ENCODE results near the gene KDM8. TPM values are rescaled to one million over a fixed set of nuclear protein-coding genes. Genes with fewer than 3 reads are reported as not detected.
A peak's percentile ranks its signal among the peaks of the same experiment; 100 is the strongest.

KDM8 gene
- total RNA-seq, 1 donor = 6.2 TPM

DNA sequence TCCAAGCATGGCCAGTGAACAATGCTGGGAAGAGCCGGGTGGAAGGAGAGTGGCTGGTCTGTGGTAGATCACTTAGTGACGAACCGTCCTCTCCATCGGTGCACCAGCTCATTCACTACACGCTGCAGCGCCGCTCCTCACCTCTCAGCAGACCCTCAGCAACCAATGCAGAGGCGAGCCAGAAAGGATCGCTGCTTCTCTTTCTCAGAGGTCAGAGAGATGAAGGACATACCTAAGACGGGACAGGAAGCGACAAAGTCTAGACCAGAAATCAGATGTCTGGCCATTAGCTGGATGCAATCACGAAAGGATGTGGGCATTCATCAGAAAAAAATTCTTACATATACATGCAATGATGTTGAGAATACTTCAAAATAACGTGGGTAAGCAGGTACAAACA is 38.3 kb downstream of the KDM8 start:
- DNase-seq (ENCODE audit: insufficient read length, low spot score, missing footprints) = no peak
- no peak overlapping the region for H3K4me2 ChIP-seq (ENCODE audit: insufficient read depth, low read length)
- TF ChIP-seq, protein P1, sequence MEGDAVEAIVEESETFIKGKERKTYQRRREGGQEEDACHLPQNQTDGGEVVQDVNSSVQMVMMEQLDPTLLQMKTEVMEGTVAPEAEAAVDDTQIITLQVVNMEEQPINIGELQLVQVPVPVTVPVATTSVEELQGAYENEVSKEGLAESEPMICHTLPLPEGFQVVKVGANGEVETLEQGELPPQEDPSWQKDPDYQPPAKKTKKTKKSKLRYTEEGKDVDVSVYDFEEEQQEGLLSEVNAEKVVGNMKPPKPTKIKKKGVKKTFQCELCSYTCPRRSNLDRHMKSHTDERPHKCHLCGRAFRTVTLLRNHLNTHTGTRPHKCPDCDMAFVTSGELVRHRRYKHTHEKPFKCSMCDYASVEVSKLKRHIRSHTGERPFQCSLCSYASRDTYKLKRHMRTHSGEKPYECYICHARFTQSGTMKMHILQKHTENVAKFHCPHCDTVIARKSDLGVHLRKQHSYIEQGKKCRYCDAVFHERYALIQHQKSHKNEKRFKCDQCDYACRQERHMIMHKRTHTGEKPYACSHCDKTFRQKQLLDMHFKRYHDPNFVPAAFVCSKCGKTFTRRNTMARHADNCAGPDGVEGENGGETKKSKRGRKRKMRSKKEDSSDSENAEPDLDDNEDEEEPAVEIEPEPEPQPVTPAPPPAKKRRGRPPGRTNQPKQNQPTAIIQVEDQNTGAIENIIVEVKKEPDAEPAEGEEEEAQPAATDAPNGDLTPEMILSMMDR (IDR thresholded peaks at IDR 0.05; ENCODE audit: extremely low read depth, low read depth, low read length) = no peak
- peaks cover 24% of the 10 kb centered on the region for H3K79me2 ChIP-seq (ENCODE audit: insufficient read depth, low read length)
- H3K9me3 ChIP-seq (ENCODE audit: low read depth, low read length) = no peaks in the 10 kb centered on the region
- H3K27ac ChIP-seq (ENCODE audit: low read depth, low read length) = peak overlapping the region; percentile 98
- H3K36me3 ChIP-seq (ENCODE audit: insufficient read depth, low read length) = no peaks in the 10 kb centered on the region
- peaks cover 70% of the 10 kb centered on the region for H3K4me1 ChIP-seq (ENCODE audit: insufficient read depth, low read length)
- no peaks in the 10 kb centered on the region for H4K20me1 ChIP-seq (ENCODE audit: insufficient read depth, low read length)
- H3K4me3 ChIP-seq (ENCODE audit: insufficient read depth, low read length) = no peak overlapping the region
- H2AFZ ChIP-seq (ENCODE audit: low read length) = no peak overlapping the region
- no peaks in the 10 kb centered on the region for H3K27me3 ChIP-seq (ENCODE audit: insufficient read depth, low read length)

DNA sequence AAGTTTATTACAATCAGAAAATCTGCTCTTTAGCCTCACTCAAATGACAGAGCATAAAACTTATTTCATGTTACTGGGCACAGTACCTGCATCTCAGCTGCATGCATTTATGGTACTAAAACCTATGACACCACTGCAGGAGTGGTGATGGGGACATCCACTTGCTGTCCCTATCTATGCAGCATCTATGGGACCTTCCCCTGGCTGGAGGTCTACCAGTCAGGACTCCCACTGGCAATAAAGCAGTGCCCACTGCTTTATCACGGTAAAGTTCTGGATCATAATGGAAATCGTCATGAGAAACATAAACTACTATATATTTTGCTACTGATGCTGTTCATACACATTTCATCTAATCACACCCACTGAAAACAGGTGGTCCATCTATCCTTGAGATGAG is 39.1 kb downstream of the KDM8 start:
- Histone ChIP-seq H2AFZ (ENCODE audit: low read length) (no peak overlapping the region), H3K4me2 (ENCODE audit: insufficient read depth, low read length) (peak overlapping the region; percentile 74), H3K27ac (ENCODE audit: low read depth, low read length) (peak overlapping the region; percentile 98), H3K4me3 (ENCODE audit: insufficient read depth, low read length) (peak overlapping the region; percentile 56), H4K20me1 (ENCODE audit: insufficient read depth, low read length) (no peaks in the 10 kb centered on the region), H3K79me2 (ENCODE audit: insufficient read depth, low read length) (peaks cover 25% of the 10 kb centered on the region), H3K4me1 (ENCODE audit: insufficient read depth, low read length) (peaks cover 62% of the 10 kb centered on the region), H3K36me3 (ENCODE audit: insufficient read depth, low read length) (no peaks in the 10 kb centered on the region), H3K9me3 (ENCODE audit: low read depth, low read length) (no peaks in the 10 kb centered on the region), H3K27me3 (ENCODE audit: insufficient read depth, low read length) (no peaks in the 10 kb centered on the region)
- TF ChIP-seq, protein P1 (IDR thresholded peaks at IDR 0.05; ENCODE audit: extremely low read depth, low read depth, low read length) = no peak
- no peak for DNase-seq (ENCODE audit: insufficient read length, low spot score, missing footprints)

DNA sequence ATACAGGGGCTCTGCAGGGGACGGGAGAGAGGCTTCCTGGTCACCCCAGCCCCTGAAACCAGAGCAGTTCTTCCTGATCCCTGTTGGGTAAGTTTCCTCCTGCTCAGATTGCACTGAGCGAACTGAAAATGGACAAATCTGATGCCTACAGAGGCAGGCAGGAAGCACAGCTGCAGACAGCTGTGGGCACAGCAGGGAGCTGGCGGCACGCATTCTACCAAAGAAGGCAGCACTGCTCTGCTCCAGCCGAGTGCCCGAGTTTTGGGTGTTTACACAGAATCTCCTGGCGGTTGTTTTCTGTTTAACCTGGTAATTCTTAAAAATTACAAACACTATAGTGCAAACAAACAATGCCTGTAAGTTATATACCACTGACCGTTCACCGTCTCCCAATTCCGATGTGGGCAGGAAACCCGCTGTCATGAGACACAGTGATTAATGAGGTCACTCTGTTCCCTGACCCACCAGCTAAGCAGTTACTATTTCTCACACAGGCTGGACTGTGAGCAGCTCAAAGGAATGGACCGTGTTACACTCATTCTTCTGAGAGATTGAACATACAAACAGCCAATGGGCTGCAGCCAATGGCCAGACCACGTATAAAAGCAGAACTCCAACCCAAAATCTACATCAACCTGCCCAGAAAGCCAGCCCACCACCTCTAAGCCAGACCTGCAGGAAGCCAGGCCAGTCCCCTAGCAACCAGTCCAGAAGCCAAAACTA is 39.7 kb downstream of the KDM8 start:
- peak; percentile 87 for DNase-seq (ENCODE audit: insufficient read length, low spot score, missing footprints)
- peak overlapping the region; percentile 20 for H2AFZ ChIP-seq (ENCODE audit: low read length)
- H3K79me2 ChIP-seq (ENCODE audit: insufficient read depth, low read length) = peaks cover 25% of the 10 kb centered on the region
- H3K27ac ChIP-seq (ENCODE audit: low read depth, low read length) = peak overlapping the region; percentile 98
- TF ChIP-seq, protein P1 (IDR thresholded peaks at IDR 0.05; ENCODE audit: extremely low read depth, low read depth, low read length) = no peak
- H3K36me3 ChIP-seq (ENCODE audit: insufficient read depth, low read length) = no peaks in the 10 kb centered on the region
- peaks cover 59% of the 10 kb centered on the region for H3K4me1 ChIP-seq (ENCODE audit: insufficient read depth, low read length)
- no peaks in the 10 kb centered on the region for H3K27me3 ChIP-seq (ENCODE audit: insufficient read depth, low read length)
- peak overlapping the region; percentile 74 for H3K4me2 ChIP-seq (ENCODE audit: insufficient read depth, low read length)
- no peaks in the 10 kb centered on the region for H3K9me3 ChIP-seq (ENCODE audit: low read depth, low read length)
- H4K20me1 ChIP-seq (ENCODE audit: insufficient read depth, low read length) = no peaks in the 10 kb centered on the region
- H3K4me3 ChIP-seq (ENCODE audit: insufficient read depth, low read length) = peak overlapping the region; percentile 56

DNA sequence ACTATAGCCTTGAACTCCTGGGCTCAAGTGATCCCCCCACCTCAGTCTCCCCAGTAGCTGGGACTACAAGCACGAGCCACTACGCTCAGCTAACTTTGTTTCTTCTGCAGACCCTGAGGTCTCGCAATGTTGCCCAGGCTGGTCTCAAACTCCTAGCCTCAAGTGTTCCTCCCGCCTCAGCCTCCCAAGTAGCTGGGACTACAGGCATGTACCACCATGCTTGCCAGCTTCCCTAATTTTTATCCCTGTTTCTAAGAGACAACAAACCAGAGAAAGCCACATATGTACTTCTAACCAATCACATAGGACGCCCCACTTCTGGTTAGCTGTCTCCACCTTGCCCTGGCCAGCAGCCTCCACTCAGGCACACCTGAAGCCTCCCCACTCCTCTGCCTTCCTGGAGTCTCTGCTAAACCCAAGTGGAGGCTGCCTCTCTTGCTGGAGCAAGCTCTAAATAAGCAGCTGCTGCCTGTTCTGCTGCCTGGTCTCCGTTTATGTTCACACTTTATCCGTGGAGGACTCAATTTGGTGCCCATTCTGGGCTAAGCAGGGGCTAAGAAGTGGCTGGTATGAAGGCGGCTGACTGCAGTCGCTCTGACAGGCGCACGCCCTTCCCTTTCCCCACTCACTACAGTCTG is 40.5 kb downstream of the KDM8 start:
- TF ChIP-seq, protein P1 (IDR thresholded peaks at IDR 0.05; ENCODE audit: extremely low read depth, low read depth, low read length) = no peak
- no peak for DNase-seq (ENCODE audit: insufficient read length, low spot score, missing footprints)
- Histone ChIP-seq H3K4me3 (ENCODE audit: insufficient read depth, low read length) (no peak overlapping the region), H3K36me3 (ENCODE audit: insufficient read depth, low read length) (no peaks in the 10 kb centered on the region), H3K27ac (ENCODE audit: low read depth, low read length) (peak overlapping the region; percentile 98), H3K9me3 (ENCODE audit: low read depth, low read length) (no peaks in the 10 kb centered on the region), H3K4me1 (ENCODE audit: insufficient read depth, low read length) (peaks cover 57% of the 10 kb centered on the region), H3K4me2 (ENCODE audit: insufficient read depth, low read length) (no peak overlapping the region), H3K79me2 (ENCODE audit: insufficient read depth, low read length) (peaks cover 25% of the 10 kb centered on the region), H4K20me1 (ENCODE audit: insufficient read depth, low read length) (no peaks in the 10 kb centered on the region), H2AFZ (ENCODE audit: low read length) (no peak overlapping the region), H3K27me3 (ENCODE audit: insufficient read depth, low read length) (no peaks in the 10 kb centered on the region)
